Measurements from ENCODE around the gene CHRNB2. TPM values are rescaled to one million over a fixed set of nuclear protein-coding genes. Genes with fewer than 3 reads are reported as not detected.

CHRNB2 gene
- total RNA-seq, 1 donor from 2014 or later: 2.7 TPM

DNA sequence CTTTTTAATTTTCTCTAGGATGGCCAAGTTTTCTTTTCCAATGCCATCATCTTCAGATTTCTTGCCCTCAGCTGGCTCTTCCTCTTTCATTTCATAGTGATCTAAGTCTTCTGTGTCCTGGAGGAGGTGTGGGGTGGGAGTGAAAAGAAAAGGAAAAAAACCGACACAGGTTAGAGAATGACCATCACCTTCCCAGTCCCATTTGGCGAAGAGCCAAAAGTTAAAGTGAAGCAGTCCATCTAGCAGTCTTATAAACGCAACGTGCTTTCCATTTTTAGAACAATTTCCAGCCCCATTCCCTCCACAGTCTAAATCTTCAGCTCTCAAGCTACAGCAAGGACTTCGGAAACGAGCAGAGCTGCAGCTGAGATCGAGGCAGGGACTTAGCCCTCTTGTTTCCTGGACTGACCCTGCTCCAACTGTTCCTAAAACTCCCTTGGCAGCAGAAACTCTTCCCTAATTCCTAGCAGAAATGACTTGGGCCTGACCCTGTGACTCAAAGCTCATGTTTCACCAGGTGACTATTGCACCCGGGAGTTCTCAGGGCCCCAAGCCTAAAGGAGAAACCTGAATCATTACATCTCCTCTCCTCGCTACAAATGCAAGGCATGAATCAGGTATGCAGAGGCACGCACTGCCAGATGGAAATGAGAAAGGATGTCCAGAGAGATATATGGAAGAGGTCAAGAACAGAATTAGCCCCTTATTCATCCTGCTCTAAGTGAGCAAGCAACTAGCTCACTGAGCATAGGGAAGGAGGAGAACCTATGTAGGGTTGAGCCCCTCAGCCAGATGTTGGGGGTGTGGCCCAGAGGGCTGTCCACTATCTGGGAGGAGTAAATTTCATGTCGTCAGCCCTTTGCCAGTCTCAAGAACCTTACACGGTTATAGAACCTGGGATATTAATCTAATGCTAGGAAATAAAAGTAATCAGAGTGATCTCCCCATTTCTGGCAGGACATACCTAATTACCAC is 14.2 kb upstream of the CHRNB2 start:
- DNase-seq (ENCODE audit: low spot score, unreplicated experiment): no peak
- H3K4me1 Mint-ChIP-seq (ENCODE audit: low read depth): peaks cover 30% of the 10 kb centered on the region
- H3K27me3 Mint-ChIP-seq: no peaks in the 10 kb centered on the region
- no peaks in the 10 kb centered on the region for H3K9me3 Mint-ChIP-seq (ENCODE audit: low read depth)
- peaks cover 32% of the 10 kb centered on the region for H3K36me3 Mint-ChIP-seq (ENCODE audit: insufficient read depth)
- no peak overlapping the region for H3K4me3 Mint-ChIP-seq (ENCODE audit: low read depth)
- TF ChIP-seq, protein P1, sequence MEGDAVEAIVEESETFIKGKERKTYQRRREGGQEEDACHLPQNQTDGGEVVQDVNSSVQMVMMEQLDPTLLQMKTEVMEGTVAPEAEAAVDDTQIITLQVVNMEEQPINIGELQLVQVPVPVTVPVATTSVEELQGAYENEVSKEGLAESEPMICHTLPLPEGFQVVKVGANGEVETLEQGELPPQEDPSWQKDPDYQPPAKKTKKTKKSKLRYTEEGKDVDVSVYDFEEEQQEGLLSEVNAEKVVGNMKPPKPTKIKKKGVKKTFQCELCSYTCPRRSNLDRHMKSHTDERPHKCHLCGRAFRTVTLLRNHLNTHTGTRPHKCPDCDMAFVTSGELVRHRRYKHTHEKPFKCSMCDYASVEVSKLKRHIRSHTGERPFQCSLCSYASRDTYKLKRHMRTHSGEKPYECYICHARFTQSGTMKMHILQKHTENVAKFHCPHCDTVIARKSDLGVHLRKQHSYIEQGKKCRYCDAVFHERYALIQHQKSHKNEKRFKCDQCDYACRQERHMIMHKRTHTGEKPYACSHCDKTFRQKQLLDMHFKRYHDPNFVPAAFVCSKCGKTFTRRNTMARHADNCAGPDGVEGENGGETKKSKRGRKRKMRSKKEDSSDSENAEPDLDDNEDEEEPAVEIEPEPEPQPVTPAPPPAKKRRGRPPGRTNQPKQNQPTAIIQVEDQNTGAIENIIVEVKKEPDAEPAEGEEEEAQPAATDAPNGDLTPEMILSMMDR (IDR thresholded peaks at IDR 0.05; ENCODE audit: unreplicated experiment): no peak
- H3K27ac Mint-ChIP-seq: peak overlapping the region; percentile 33

DNA sequence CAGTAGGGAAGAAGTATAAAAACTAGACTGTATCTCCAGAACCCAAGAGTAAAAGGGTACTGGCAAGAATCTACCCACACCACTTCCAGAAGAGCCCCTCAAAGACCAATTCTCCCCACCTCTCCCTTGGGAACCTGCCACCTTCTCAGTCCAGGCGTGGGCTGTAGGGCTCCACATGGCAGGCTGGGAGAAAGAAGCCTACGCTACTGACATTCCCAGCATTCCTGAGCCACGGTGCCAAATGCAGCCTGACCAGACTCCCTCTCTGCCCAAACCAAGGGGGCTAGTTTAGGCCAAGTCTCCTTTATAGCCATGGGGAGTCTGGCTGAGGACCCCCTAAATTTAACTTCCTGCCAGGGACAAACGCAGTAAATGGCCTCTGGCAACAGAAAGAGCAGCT is 11.2 kb upstream of the CHRNB2 start:
- Mint-ChIP-seq H3K4me3 (ENCODE audit: low read depth) (peak overlapping the region; percentile 83), H3K4me1 (ENCODE audit: low read depth) (peaks cover 21% of the 10 kb centered on the region), H3K27me3 (no peaks in the 10 kb centered on the region), H3K9me3 (ENCODE audit: low read depth) (no peaks in the 10 kb centered on the region), H3K27ac (peak overlapping the region; percentile 81), H3K36me3 (ENCODE audit: insufficient read depth) (peaks cover 18% of the 10 kb centered on the region)
- no peak for DNase-seq (ENCODE audit: low spot score, unreplicated experiment)
- TF ChIP-seq, protein P1 (IDR thresholded peaks at IDR 0.05; ENCODE audit: unreplicated experiment): no peak

DNA sequence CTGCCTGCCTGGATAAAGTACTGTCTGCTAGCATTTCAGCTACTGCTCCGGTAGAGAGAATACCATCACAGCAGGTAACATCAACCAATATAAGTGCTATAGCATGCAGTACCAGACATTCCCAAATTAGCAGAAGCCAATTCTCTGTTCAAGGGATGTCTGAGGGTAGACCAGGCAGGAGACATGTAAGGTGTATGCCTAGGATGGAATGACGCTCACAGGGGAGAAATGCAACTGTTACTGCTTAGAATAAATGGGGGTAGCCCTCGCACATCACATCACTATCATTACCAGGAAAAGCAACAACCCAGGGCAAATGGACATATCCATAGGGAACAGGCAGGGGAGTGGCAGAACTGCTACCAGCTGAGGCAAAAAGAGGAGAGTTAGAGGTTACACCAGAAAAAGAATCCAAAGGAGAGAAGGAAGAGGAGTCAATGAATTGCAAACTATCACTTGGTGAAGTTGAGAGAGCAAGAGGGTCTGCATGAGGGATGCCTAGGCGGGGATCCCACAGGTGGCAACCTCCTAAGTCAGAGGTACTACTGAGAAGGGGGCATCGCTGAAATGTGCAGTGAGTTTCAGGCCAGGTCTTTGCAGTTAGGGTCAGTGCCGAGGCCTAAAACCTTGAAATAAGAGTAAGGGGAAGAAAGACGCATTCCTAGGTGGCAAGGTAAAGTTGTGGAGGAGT is 10.2 kb upstream of the CHRNB2 start:
- H3K27ac Mint-ChIP-seq: peak overlapping the region; percentile 85
- peaks cover 21% of the 10 kb centered on the region for H3K4me1 Mint-ChIP-seq (ENCODE audit: low read depth)
- H3K27me3 Mint-ChIP-seq: no peaks in the 10 kb centered on the region
- TF ChIP-seq, protein P1 (IDR thresholded peaks at IDR 0.05; ENCODE audit: unreplicated experiment): no peak
- peak overlapping the region; percentile 83 for H3K4me3 Mint-ChIP-seq (ENCODE audit: low read depth)
- DNase-seq (ENCODE audit: low spot score, unreplicated experiment): no peak
- no peaks in the 10 kb centered on the region for H3K9me3 Mint-ChIP-seq (ENCODE audit: low read depth)
- H3K36me3 Mint-ChIP-seq (ENCODE audit: insufficient read depth): peaks cover 15% of the 10 kb centered on the region

DNA sequence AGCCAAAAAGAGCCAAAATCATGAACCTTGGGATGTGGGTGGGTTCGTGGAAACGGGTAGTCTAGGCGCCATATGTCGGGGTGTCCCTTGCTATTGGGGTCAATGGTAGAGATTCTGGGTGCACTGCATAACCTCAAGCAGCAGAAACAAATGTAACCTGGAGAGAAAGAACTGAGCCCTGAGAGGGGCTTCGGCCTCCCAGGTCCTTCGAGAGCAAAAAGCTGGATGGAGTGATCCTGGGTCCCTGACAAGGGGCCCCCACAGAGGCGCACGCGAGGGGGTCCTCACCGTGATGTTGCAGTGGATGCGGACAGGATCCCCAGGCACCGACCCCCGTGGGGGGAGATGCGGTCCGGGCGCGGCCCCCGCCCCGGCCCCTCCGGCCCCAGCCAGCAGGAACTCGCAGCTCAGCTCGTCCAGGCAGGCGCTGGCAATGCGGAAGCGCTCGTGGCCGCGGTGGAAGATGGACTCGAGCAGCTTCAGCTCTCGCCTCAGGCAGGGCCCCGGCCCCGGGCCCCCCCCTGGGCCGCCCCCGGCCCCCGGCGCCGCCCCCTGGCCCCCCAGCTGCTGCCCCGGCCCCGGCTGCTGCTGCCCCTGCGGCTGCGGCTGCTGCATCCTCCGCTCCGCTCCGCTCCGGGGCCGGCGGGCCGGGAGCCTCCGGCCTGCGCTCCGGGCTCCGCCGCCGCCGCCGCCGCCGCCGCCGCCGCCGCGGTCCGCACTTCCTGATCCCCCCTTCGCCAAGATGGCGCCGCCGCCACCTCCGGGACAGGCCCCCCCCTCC is 9.4 kb upstream of the CHRNB2 start, which contains the start of gene UBE2Q1:
Gene UBE2Q1, minus strand, starts transcription at position 724 of the 781 bp plus-strand sequence. Its CDS starts 109 bp downstream, at position 615.
- Mint-ChIP-seq H3K36me3 (ENCODE audit: insufficient read depth) (peaks cover 13% of the 10 kb centered on the region), H3K4me3 (ENCODE audit: low read depth) (peak within 1 kb of the TSS; percentile 83), H3K4me1 (ENCODE audit: low read depth) (peaks cover 21% of the 10 kb centered on the region), H3K27me3 (no peaks in the 10 kb centered on the region), H3K27ac (peak within 1 kb of the TSS; percentile 94), H3K9me3 (ENCODE audit: low read depth) (no peaks in the 10 kb centered on the region)
- TF ChIP-seq, protein P1 (IDR thresholded peaks at IDR 0.05; ENCODE audit: unreplicated experiment): no peak
- peak; percentile 33 for DNase-seq (ENCODE audit: low spot score, unreplicated experiment)

Measured in progenitor cell of endocrine pancreas (in vitro differentiated cells).